DMS153 (cell line): ENCODE results near the gene OR2T5.
"Not testable (repeated sequence)": the region's sequence is repeated elsewhere in the genome, so short reads cannot be mapped to it uniquely, and the experiment has no call there.

ENCODE experiments used
- DNase-seq: peaks from one replicate; lab custom pipeline; 2025; lab: John Stamatoyannopoulos, UW

OR2T5 gene, protein sequence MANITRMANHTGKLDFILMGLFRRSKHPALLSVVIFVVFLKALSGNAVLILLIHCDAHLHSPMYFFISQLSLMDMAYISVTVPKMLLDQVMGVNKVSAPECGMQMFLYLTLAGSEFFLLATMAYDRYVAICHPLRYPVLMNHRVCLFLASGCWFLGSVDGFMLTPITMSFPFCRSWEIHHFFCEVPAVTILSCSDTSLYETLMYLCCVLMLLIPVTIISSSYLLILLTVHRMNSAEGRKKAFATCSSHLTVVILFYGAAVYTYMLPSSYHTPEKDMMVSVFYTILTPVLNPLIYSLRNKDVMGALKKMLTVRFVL

GRCh38 chr1:248488289-248488688, at the start of gene OR2T5:
Gene OR2T5 (plus strand): TSS chr1:248488589. CDS start chr1:248488589, 0 bp downstream.
- not testable (repeated sequence) for DNase-seq

DNA sequence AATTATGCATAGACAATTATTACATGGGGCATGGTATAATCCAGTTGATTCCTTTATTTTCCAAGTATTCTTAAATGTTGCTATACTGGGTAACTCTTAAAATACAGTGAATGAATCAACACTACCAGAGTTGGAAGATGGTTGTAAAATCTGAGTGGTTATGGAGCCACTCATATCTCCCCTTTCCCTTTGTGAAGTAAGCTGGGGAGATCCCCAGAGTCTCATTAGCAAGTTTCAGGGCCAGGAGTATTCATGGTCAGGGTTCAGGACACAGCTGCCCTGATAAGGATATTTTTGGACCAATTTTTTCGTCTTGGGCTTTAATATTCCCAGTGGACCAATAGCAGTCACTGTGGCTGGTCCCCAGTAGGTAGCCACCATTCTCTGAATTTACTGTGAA, 49.7 kb upstream of the OR2T5 start:
- not testable (repeated sequence) for DNase-seq

DNA sequence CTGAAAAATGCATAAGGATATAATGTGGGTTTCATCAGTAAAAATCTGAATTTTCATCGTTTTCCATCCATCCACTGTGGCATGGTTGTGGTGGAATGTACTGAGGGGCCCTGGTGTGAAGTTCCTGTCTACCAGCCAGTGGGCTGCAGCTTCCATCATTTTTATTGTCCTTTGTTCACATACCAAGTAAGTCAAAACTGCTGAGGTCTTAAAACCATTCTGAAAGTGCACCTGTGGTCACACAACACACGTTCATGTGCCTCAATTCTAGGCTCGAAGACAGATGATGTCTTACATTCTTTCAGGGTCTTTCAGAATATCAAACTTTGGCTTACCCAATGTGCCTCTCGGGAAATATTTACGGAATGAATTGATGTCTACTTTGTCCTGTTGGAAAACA, 49.1 kb upstream of the OR2T5 start:
- not testable (repeated sequence) for DNase-seq

- not testable (repeated sequence) for DNase-seq
These were observed 45.7 kb upstream of the OR2T5 start for GRCh38 chr1:248442500-248443277.

DNA sequence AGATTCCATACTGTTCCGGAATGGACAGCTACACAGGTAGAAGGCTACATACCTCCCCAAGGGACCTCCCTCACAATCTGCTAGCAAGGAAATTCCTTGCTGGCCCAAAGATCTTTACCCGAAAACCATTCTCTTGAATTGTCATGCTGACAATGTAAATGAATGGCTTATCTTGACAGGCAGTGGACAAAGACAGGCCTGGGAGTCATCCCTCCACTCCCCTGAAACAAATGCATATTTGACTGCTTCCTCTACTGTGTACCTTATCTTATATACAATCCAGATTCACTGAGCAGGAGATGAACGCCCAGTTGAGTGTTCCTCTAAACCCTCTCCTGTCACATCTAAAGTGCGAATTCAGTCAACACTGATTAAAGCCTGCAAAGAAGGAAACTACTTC, 43.8 kb upstream of the OR2T5 start:
- not testable (repeated sequence) for DNase-seq

DNA sequence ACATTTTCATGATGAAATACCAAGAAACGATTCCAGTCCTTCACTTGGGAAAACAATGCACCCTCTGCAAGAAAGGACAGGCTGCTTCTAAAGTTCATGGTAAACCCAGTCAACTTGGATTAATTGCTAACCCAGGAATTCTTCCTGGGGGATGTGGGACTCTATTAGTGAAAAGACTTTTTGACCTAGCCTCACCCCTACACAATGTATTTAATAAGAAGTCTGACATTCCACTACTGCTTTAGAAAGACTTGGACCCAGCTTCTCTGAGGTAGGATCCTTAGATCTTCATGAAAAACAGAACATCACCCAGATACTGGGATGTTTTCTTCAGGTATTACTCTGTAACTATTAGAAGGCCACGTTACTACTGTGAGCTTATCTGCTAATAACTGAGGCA, 43.0 kb upstream of the OR2T5 start, which contains the start of gene OR2T2:
OR2T2 (plus strand) TSS at position 239 of the 400 bp plus-strand sequence. CDS start 7,161 bp downstream, outside the sequence.
- not testable (repeated sequence) for DNase-seq

GRCh38 chr1:248448409-248449074, 39.8 kb upstream of the OR2T5 start:
- not testable (repeated sequence) for DNase-seq

GRCh38 chr1:248449821-248450465, 38.4 kb upstream of the OR2T5 start:
- not testable (repeated sequence) for DNase-seq

- not testable (repeated sequence) for DNase-seq
These were observed 37.8 kb upstream of the OR2T5 start for GRCh38 chr1:248450466-248451145.

DNA sequence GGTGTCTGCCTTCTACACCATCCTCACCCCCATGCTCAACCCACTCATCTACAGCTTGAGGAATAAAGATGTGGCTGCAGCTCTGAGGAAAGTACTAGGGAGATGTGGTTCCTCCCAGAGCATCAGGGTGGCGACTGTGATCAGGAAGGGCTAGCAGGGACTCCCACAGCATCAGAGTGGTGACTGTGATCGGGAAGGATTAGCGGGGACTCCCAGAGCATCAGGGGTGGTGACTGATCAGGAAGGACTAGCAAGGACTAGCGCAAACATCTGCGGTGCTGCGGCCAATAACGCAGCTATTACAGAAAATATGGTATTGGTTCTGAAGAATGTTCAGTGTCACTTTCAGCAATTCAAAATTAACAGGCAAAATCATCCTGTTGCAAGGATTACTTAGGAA, 34.8 kb upstream of the OR2T5 start:
- not testable (repeated sequence) for DNase-seq

DNA sequence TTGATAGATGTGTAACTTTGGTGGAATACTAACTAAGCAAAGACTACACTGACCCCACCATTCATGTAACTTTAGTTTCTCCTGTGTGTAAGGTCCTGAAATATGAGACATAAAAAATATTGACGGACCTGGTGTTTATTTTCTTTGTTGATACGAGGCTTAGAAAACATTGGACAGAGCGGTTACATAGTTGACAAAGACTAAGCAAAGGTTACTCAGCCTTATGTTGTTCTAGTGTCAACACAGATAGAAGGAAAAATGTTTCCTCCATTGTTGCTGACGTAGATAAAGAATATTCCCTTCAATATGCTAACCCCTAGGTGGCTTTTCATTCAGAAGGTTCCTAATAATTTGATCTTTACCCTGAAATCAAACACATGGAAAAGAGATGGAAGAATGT, 33.3 kb upstream of the OR2T5 start:
- DNase-seq: not testable (repeated sequence)

- not testable (repeated sequence) for DNase-seq
These were observed 31.8 kb upstream of the OR2T5 start for GRCh38 chr1:248456635-248457034.

DNA sequence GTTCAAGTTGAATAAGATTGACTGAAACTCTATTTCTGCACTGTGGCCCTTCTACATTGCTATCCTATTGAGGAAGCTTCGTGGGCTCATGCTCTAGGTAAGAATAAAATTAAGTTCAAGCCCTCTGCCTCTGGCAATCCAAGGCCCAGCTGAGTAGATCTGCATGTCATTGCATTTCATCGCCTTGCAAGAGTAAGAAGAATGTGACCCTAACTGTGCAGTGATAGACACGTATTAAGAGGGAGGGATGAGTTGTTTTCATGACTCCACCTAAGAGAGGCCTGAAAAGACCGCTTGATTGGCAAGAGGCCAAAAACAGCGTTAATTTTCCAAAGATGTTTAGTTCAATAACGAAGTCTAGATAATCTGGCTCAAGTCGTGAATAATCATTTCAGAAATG, 29.3 kb upstream of the OR2T5 start:
- DNase-seq: not testable (repeated sequence)

- no peak for DNase-seq
These were observed 17.2 kb upstream of the OR2T5 start for GRCh38 chr1:248471154-248471553.

GRCh38 chr1:248472111-248472510, 16.3 kb upstream of the OR2T5 start:
- not testable (repeated sequence) for DNase-seq

GRCh38 chr1:248473051-248473450, 15.3 kb upstream of the OR2T5 start, which contains the start of gene OR2T3:
Gene OR2T3 (plus strand): TSS chr1:248473351. CDS start chr1:248473351, 0 bp downstream.
- not testable (repeated sequence) for DNase-seq

DNA sequence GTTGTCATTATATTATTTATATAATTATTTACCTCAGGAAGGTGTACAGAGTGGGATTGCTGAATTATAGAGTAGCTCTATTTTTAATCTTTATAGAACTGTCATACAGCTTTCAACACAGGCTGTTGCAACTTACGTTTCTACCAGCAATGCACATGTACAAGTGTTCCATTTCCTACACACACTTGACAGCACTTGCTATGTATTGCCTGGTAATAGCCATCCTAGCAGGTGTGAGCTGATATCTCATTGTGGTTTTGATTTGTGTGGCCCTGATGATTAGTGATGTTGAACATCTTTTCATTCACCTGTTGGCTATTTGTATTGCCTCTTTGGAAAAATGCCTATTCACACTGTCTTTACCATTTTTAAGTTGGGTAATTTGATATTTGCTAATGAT, 12.7 kb upstream of the OR2T5 start:
- not testable (repeated sequence) for DNase-seq

DNA sequence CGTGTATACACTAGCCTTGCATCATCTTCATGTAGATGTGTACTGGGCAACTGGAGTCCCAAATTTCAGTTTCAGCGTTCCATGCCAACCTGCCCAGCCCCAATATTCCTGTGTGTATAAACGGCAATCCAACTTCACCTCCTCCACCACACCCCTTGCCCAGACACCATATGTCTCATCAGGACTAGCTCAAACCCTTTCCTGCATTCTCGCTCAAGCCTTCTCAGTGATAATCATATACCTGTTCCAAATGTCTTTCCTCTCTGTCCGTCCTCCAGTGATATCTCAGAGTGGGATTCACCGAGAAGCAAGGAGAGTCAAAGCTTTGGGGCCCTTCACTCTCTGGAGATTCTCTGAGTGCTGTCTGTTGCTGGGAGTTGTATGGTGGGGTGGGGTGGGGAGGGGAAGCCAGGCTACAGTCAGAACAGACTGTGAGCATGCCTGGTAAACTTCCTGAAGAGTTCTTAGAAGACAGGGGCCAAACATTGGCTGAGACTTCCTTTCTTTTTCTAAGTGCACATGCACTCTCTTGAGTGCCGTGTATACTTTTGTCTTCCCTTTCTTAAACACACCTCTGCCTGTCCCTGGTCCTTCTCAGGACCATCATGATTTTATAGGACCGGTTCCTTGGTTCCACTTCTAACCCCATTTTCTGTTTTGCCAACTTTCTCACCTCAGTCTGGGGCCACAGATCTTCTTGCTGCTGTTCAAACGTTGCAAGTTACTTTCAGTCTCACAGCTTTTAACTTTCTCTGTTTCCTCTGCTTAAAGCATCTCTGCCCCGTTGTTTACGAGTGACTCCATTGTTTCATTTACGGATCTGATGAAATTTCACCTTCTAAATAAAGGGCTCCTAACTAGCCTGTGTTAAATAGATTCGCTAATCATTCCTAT, 6.5 kb upstream of the OR2T5 start:
- not testable (repeated sequence) for DNase-seq

DNA sequence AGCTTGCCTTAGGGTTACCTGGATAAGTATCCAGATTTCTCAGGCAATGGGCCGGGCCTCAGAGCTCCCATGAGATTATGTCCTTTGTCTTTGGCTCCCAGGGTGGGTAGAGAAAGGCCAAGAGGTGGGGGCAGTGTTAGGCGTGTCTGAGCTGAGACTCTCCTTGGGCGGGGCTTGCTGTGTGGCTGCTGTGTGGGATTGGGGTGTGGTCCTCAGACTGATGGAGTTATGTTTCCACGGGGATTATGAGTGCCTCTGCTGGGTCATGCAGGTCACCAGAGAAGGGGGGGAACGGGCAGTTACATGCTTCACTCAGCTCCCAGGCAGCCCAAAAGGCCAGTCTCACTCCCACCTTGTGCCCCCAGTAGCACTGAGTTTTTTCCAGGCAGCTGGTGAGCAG, 8.3 kb downstream of the OR2T5 start:
- DNase-seq: not testable (repeated sequence)
